UCSD-AML1 (cell line): Measurements from ENCODE around the gene MTNR1B.

ENCODE experiments used
- DNase-seq: peaks from one replicate; lab custom pipeline; 2025; ENCODE audit not compliant: unreplicated experiment; lab: John Stamatoyannopoulos, UW

The MTNR1B gene

DNA sequence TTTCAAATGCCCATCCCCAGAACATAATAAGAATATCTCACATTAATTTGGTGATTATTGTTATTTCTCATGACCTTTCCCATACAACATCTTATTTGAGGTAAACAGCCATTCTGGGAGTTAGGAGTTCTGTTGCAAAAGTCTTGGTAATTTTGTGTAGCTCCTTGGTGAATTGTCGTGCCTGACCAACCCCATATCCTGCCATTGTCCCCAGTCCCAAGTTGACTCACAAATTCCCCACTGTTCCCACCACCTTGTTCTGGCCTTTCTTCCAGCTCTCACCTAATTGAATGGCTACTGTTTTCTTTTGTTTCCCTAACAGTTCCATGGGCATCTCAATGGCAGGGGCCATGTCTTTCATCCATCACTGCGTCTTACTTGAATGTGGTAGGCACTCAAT is 8.0 kb downstream of the MTNR1B start:
- no peak for DNase-seq

GRCh38 chr11:92978271-92979111 is 9.0 kb downstream of the MTNR1B start:
- DNase-seq = no peak

- no peak for DNase-seq
Observed at GRCh38 chr11:92979176-92979575, 9.7 kb downstream of the MTNR1B start.

GRCh38 chr11:92980312-92980711 is 10.9 kb downstream of the MTNR1B start:
- DNase-seq = no peak

DNA sequence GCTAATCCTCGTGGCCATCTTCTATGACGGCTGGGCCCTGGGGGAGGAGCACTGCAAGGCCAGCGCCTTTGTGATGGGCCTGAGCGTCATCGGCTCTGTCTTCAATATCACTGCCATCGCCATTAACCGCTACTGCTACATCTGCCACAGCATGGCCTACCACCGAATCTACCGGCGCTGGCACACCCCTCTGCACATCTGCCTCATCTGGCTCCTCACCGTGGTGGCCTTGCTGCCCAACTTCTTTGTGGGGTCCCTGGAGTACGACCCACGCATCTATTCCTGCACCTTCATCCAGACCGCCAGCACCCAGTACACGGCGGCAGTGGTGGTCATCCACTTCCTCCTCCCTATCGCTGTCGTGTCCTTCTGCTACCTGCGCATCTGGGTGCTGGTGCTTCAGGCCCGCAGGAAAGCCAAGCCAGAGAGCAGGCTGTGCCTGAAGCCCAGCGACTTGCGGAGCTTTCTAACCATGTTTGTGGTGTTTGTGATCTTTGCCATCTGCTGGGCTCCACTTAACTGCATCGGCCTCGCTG is 12.1 kb downstream of the MTNR1B start:
- DNase-seq = no peak

DNA sequence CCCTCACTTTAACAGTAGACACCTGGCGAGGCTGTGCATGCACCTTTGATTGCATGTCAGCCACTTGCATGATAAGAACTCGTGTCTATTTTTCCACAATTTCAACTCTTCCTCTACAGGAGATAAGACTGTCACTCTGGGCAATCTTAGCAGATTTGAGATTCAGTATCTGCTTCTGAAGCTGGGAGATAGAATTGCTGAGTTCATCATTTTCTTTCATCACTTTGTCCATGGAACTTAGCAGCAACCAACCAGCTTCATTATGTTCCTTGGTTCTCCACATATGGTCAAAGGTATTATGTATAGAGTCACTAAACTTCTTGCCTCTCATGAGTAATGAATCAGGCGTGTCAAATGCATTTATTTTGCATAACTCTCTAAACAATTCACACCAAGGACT is 17.1 kb downstream of the MTNR1B start:
- no peak for DNase-seq

DNA sequence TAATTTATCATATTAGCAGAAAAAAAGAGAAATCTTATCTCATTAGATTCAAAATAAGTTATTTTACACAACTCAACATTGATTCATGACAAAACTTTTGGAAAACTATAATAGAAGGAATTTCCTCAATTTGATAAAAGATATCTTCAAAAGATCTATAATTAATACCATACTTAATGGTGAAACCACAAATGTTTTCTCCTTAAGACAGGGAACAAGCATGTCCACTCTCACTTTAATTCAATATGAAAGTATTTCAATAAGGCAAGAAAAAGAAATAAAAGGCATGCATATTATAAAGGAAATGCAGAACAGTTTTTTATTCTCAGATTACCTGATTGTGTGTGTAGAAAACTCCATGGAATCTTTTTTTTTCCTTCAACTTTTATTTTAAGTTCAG is 23.6 kb downstream of the MTNR1B start:
- DNase-seq = no peak

DNA sequence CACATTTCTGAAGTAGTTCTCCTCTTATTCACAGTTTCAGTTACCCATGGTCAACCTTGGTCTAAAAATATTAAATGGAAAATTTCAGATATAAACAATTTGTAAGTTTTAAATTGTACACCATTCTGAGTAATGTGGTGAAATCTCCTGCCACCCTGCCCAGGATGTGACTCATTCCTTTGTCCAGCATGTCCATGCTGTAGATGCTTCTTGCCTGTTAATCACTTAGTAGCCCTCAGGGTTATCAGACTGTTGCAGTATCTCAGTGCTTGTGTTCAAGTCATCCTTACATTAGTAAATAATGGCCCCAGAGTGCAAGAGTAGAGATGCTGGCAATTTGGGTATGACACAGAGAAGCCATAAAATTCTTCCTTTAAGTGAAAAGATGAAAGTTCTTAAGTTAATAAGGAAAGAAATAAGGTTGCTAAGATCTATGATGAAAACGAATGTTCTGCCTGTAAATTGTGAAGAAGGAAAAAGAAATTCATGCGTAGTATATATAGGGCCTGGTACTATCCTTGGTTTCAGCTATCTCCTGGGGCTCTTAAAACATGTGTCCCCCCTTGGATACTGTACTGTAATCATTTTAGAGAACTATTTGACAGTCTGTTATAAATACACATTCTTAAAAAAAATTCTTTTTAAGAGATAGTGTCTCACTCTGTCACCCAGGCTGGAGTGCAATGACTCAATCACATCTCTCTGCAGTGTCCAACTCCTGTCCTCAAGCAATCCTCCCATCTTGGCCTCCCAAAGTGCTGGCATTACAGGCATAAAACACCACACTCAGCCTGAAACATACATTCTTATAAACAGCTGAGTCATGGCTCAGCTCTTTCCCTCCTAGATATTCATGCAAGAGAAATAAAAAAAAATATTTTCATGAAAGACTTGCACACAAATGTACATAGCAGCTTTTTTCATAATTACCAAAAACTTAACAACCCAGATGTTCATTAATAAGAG is 31.3 kb downstream of the MTNR1B start:
- DNase-seq = no peak

GRCh38 chr11:93001806-93002205 is 32.4 kb downstream of the MTNR1B start:
- DNase-seq = no peak

DNA sequence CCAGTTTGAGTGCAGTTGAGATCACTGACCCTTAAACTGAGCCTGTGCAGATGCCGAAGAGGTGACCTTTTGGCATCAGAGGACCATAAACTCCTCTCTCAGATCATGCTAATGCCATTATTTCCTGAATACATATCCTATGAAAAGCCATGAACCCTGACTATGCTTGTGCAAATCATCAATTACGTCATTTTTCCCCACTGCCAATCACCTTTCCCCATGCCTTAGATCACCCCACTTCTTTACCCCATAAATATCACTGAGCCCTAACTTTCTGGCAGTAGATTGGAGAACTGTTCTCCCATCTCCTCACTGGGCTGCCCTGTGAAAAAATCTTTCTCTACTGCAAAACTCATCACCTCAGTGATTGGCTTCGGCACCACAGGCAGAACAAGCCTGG is 32.9 kb downstream of the MTNR1B start:
- no peak for DNase-seq

- no peak for DNase-seq
Observed at GRCh38 chr11:93005239-93005638, 35.8 kb downstream of the MTNR1B start.

GRCh38 chr11:93013646-93014045 is 44.2 kb downstream of the MTNR1B start:
- DNase-seq = no peak

GRCh38 chr11:93016595-93016994 is 47.1 kb downstream of the MTNR1B start:
- no peak for DNase-seq

GRCh38 chr11:93017821-93018690 is 48.6 kb downstream of the MTNR1B start:
- DNase-seq = no peak

DNA sequence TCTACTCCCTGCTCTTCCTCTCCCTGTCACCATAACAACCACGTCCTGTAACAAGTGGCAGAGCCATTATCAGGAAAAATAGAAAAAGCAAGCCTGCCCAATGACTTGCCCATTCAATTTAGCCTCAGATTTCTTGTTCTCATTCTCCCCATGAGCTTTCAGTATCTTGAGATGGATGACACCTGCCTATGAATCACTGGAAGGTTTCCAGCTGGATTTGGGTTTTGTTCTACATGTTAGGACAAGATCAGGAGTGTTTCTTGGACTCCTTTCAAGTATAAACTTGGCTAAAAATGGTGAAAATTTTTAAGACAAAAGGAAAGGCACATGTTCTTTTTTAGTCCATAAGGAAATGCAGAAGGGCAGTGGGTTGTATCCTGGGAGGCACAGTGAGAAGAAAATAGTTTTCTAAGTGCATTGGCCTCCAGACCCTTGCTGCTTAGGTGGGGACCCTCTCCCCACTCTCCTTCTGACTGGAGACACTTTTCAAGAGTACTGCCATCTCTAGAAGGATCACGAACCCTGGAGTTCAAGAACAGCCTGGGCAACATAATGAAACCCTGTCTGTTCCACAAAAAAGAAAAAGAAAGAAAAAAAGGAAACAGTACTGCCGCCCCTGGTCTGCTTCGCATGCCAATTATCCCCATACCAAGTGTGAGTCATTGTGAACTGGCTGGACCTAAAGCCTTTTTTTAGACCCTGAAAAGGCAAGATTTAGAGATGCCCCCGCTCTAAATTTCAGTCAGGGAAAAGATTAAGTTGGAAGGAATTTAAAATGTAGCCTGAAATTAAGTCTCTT is 51.0 kb downstream of the MTNR1B start:
- no peak for DNase-seq

GRCh38 chr11:93024369-93024768 is 54.9 kb downstream of the MTNR1B start:
- DNase-seq = no peak

DNA sequence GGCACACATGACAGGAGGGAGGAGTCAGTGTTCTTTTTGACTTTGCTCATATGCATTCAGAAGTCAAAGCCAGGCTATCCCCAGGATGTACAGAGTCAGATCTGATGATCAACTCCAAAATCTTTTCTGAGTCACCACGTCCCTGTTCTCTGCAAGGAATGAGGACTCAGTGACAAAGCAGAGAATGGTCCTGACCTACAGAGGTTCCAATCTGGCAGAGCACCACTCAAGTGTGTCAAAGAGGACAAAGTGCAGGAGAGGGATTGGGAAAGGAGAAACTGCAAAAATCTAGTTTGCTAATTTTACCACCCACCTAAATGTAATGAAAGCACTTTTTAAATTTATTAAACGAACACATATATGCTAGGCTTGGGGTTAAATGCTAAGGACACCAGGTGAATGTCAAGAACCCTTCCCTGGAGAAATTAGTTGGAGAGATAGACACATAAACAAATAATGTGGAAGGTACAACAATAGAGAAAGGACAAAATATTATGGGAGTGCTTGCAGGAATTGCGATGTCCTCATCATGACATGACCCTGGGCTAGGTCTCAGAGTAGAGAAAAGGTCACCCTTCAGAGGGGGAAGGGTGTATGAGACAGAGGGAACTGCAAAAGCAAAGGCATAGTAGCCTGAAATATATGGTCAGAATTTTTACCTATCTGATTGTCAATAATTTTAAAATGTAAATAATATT is 56.3 kb downstream of the MTNR1B start:
- DNase-seq = no peak

DNA sequence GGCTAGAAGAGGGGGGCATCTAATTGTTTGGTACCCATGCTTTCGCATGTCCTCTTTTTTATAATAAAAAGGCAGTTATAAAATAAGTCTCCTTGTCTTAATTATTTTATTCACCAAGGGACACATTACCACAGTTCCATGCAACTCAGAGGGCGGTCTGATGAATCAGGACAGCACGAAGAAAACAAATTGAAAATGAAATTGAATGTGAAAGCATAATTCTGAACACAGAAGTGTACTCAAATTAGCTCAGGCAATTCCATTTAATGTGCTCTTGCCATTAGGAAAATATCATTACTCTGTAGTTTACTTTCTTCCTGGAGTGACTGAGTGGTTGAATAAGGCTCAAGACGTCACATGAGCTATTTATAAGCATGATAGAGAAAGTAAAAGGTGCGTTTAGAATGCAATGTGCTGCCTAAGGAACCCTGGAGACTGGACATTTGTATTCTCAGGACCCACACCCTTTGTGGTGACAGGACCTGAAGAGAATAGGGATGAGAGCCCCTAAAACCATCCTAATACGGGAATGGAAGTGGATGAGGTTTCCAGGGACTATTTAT is 59.6 kb downstream of the MTNR1B start:
- no peak for DNase-seq

- DNase-seq = no peak
Observed at GRCh38 chr11:93031386-93031785, 61.9 kb downstream of the MTNR1B start.
